Measurements from ENCODE around the gene AQP7. TPM values are rescaled to one million over a fixed set of nuclear protein-coding genes. Genes with fewer than 3 reads are reported as not detected.

AQP7 gene
- total RNA-seq, 2 experiments from 2014 or later: 0.40 to 0.55 TPM

- Mint-ChIP-seq H3K36me3 (ENCODE audit: low read depth) (peaks cover 47% of the 10 kb centered on the region), H3K4me1 (no peaks in the 10 kb centered on the region), H3K27ac (no peak overlapping the region), H3K9me3 (no peaks in the 10 kb centered on the region), H3K27me3 (no peaks in the 10 kb centered on the region), H3K4me3 (no peak overlapping the region)
- no peak for DNase-seq
- ChIA-PET CTCF (no interaction called here), POLR2A (no interaction called here)
Observed at GRCh38 chr9:33348998-33349397, 53.4 kb downstream of the AQP7 start.

- Mint-ChIP-seq H3K4me1 (no peaks in the 10 kb centered on the region), H3K27ac (no peak overlapping the region), H3K36me3 (ENCODE audit: low read depth) (peaks cover 54% of the 10 kb centered on the region), H3K27me3 (no peaks in the 10 kb centered on the region), H3K4me3 (no peak overlapping the region), H3K9me3 (no peaks in the 10 kb centered on the region)
- POLR2A ChIA-PET: no interaction called here
- no peak for DNase-seq
- CTCF ChIA-PET: no interaction called here
Observed at GRCh38 chr9:33346564-33346963, 55.8 kb downstream of the AQP7 start.

- DNase-seq: no peak
- H3K27ac Mint-ChIP-seq: no peak overlapping the region
- no peaks in the 10 kb centered on the region for H3K27me3 Mint-ChIP-seq
- H3K4me1 Mint-ChIP-seq: peaks cover 12% of the 10 kb centered on the region
- peaks cover 18% of the 10 kb centered on the region for H3K9me3 Mint-ChIP-seq
- ChIA-PET POLR2A (no interaction called here), CTCF (no interaction called here)
- H3K36me3 Mint-ChIP-seq (ENCODE audit: low read depth): peaks cover 69% of the 10 kb centered on the region
- no peak overlapping the region for H3K4me3 Mint-ChIP-seq
Observed at GRCh38 chr9:33344145-33344544, 58.2 kb downstream of the AQP7 start.

GRCh38 chr9:33341182-33341581 is 61.2 kb downstream of the AQP7 start:
- Mint-ChIP-seq H3K27ac (no peak overlapping the region), H3K27me3 (no peaks in the 10 kb centered on the region), H3K4me1 (peaks cover 13% of the 10 kb centered on the region), H3K4me3 (no peak overlapping the region), H3K9me3 (peaks cover 24% of the 10 kb centered on the region), H3K36me3 (ENCODE audit: low read depth) (peaks cover 60% of the 10 kb centered on the region)
- POLR2A ChIA-PET: no interaction called here
- no peak for DNase-seq
- CTCF ChIA-PET: no interaction called here

- H3K36me3 Mint-ChIP-seq (ENCODE audit: low read depth): peaks cover 61% of the 10 kb centered on the region
- H3K9me3 Mint-ChIP-seq: peaks cover 24% of the 10 kb centered on the region
- ChIA-PET POLR2A (no interaction called here), CTCF (no interaction called here)
- H3K27me3 Mint-ChIP-seq: no peaks in the 10 kb centered on the region
- no peak overlapping the region for H3K27ac Mint-ChIP-seq
- H3K4me3 Mint-ChIP-seq: no peak overlapping the region
- DNase-seq: no peak
- peaks cover 13% of the 10 kb centered on the region for H3K4me1 Mint-ChIP-seq
Observed at GRCh38 chr9:33340186-33340585, 62.2 kb downstream of the AQP7 start.

Other genes with a start within 250 kb of the AQP7 start
- 10 to 100 TPM; 69.2 to 70.8 TPM for gene B4GALT1, start 235.2 kb downstream of the AQP7 start, total RNA-seq
- not detected for gene SPINK4, start 162.4 kb downstream of the AQP7 start, total RNA-seq
- gene BAG1, start 137.9 kb downstream of the AQP7 start, total RNA-seq: 10 to 100 TPM; 56.3 to 57.1 TPM
- 100 to 1,000 TPM; 149 TPM for gene CHMP5, start 137.5 kb downstream of the AQP7 start, total RNA-seq
- 10 to 100 TPM; 37.5 to 37.8 TPM for gene NFX1, start 112.1 kb downstream of the AQP7 start, total RNA-seq
- gene AQP3, start 45.0 kb upstream of the AQP7 start, total RNA-seq: 100 to 1,000 TPM; 162 to 167 TPM
- 10 to 100 TPM; 21.6 to 22.4 TPM for gene NOL6, start 71.4 kb upstream of the AQP7 start, total RNA-seq
- 1 to 10 TPM; 1.1 to 2.1 TPM for gene ANKRD18B, start 121.7 kb upstream of the AQP7 start, total RNA-seq